Superior temporal gyrus (tissue), 1 donor: ENCODE data around the gene MUC16.

Experiments
- DNase-seq: peaks from one replicate; pipeline ENCODE4 v3.0.0-alpha.2; 2016; ENCODE audit errors: extremely low spot score

The MUC16 gene

DNA sequence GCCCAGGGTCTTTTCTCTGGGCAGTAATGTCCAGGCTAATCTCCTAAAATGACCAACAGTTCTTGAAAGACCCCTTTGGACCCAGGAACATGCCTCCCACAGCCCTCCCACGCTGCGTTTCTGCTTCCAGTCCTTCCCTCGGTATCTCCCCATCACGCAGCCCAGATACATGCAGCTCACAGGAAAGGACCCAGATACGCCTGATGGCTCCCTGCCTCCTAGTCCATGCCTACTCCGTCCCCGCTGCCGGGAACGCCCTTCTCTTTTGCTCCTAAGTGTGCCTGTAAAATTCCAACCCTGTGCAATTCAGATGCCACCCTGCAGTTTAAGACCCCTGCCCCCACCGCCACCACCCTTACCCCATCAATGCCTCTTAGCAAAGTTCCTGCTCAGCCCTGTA lies 778 bp downstream of the MUC16 start:
- DNase-seq, result no peak

- no peak for DNase-seq
Observed at GRCh38 chr19:9008667-9009066, 1.5 kb downstream of the MUC16 start.

GRCh38 chr19:9000933-9001332 lies 9.3 kb downstream of the MUC16 start:
- no peak for DNase-seq

DNA sequence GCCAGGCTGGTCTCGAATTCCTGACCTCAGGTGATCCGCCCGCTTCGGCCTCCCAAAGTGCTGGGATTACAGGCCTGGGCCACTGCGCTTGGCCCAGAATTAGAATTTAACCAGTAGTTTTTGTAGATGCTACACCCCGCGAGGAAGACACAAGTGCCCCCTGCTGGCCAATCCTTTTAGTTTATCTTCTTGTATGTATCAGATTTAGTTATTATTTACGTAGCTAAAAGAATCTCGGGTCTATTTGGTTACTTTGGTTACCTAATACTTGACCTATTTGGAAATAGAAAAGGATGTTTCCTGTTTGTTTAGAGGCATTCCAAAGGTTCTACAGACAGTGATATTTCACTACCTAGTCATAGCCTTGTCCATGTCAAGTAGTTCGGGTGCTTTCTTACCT lies 22.0 kb downstream of the MUC16 start:
- DNase-seq, result no peak

DNA sequence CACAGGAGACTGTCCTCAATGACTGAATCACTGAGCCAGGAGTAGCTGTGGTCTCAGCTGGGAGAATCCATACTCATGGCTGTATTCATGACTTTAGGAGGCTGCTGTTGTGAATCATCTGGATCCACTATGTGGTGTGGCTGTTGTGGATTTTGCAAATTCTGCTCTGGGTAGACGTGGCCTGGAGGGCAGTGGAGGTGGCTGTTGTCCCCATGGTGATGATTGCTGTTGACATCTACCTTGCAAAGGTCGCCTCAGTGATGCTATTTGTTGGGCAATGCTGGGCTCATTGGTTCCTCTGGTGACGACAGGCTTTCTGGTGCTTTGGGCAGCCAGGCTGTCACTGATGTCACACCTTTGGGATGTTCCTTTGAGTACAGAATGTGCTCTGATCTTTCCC lies 23.9 kb downstream of the MUC16 start:
- no peak for DNase-seq

- DNase-seq, result no peak
Observed at GRCh38 chr19:8973501-8974091, 36.6 kb downstream of the MUC16 start.

GRCh38 chr19:8965887-8966286 lies 44.3 kb downstream of the MUC16 start:
- no peak for DNase-seq
